Muscle of arm (tissue), 12 donors: ENCODE results near the gene PIRT. TPM values are rescaled to one million over a fixed set of nuclear protein-coding genes. Genes with fewer than 3 reads are reported as not detected.

Source experiments
- DNase-seq: peaks from one replicate; pipeline ENCODE4 v3.0.0-alpha.2; 2013
- polyA plus RNA-seq, 12 donors: library from polyadenylated mRNA; unstranded; fragments of 120-200 nt; gene quantifications; one replicate each; pipeline ENCODE4 v1.2.1, GENCODE V29; 2013; ENCODE audit not compliant: insufficient read length in 12 of 12

PIRT gene
- polyA plus RNA-seq, 12 donors = 0.04 to 0.22 (median 0.11) TPM; not detected in 4

DNA sequence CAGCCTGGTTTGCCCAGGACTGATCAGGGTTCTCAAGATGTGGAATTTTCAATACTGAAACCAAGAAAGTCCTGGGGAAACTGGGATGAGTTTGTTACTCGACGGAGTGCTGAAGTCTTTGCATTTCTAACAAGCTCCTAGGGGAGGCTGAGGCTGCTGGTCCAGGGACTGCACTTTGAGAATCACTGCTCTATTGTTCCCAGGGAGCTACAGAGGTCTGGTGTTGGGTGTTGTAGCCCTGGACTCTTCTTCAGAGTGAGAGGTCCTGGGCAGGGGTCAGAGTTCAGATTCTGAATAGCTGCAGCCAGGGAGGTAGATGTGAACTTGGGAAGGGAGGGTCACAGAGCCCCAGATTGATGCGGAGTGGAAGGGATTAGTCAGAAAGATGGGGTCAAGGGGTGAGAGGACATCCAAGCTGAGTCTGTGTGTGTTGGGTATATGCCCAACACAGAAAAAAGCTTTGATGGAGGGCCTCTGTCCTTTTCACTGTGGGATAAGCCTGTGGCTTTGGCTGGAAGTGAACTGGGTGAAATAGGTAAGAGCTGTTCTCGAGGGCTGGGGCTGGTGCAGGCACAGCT is 48.1 kb downstream of the PIRT start:
- no peak for DNase-seq

DNA sequence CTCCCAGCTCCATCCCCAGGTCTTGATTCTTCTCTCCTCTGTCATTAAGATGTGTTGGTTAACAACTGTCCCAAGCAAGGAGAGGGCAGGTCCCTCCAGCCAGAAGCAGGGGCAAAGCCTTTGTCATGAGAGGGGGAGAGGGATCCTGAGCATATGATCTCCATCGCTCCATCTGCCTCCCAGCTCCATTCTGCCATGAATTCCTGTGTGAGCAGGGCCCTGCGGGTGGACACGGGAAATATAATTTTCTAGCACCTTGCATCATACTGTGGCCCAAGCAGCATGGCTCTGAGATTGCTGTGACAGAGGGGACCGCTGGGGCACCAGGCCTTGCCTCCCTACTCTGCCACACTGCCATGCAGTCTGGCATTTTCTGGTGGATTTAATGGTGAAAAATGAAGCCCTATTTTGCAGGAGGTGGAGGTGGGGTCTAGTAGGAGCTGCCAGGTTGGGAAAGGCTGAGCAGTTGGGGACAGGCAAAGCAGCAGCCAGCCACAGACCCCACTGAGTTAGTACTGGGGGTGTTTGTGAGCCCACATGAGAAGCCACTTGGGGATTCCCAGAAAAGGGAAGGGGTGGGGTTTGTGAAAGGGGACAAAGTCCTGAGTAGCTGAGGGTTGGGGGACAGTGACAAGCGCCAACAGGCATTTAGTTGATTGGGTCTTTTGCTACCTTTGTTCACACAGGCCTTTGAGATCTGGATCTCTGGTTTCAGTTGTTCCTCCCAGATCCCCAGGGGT is 50.4 kb downstream of the PIRT start:
- DNase-seq = no peak

- no peak for DNase-seq
Measured at GRCh38 chr17:10785295-10785694, 52.6 kb downstream of the PIRT start.

GRCh38 chr17:10779609-10780008 is 58.3 kb downstream of the PIRT start:
- no peak for DNase-seq

- no peak for DNase-seq
Measured at GRCh38 chr17:10777890-10778289, 60.0 kb downstream of the PIRT start.

- no peak for DNase-seq
Measured at GRCh38 chr17:10777131-10777807, 60.6 kb downstream of the PIRT start.

DNA sequence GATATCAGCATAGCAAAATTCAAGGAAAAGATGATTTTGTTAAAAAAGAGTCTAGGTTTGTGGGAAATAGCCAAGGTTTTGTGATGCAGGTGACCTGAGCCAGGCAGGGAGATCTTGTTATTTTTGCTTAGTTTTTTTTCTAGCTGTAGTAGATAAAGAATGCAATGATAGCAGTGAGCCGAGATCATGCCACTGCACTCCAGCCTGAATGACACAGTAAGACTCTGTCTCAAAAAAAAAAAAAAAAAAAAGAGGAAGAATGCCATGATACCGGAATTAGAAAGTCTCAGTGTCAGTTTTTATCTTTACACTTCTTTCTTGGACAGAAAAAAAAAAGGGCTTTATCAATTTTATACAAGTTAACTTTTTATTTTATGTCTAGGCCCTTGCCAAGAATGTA is 61.5 kb downstream of the PIRT start:
- DNase-seq = no peak

DNA sequence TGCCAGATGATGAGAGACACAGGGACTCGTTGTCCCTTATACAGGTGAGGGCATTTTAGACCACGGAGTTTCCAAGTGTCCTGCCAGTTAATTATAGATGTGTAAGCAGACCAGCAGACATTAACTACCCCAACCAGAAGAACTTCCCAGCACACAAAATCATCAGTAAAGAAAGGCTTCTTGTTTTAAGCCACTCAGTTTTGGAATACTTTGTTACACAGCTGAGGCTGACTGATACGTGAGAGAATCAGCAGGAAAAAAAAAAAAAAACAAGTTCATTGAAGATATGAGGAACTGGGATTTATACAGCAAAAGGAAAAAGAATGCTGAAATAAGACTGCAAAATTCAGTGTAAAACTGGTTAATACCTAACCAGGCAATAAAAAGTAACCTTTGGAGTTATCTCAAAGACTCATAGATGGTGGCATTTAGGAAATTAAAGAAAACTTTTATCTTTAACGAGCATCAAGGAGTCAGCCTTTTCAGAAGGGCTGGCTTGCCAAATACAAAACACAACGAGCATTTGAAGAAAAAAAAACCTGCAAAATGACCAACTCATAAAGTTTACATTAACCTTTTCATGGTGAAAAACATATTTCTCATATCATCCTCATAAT is 62.0 kb downstream of the PIRT start:
- DNase-seq = no peak

- no peak for DNase-seq
Measured at GRCh38 chr17:10775058-10775457, 62.8 kb downstream of the PIRT start.

DNA sequence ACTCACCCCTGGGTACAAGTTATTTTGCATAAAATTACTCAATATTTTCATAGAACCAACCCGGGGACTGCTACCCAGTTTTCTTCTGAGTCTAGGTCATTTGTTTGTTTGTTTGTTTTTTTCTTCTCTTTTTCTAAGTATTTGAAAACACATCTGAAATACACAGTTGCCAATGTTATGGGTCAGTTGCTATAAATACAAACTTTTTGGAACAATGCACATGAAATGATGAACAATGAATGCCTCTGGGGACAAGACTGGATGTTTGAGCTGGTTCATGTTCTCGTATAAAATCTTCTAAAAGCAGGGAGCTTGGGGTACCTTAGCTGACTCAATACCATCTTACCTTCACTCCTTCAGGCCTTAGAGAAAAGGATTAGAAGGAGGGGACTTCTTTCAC is 64.5 kb downstream of the PIRT start:
- no peak for DNase-seq

Other genes starting within 250 kb of the PIRT start
- over 10,000 TPM in 8 of 12 donors, 1,000 to 10,000 TPM in 4; 4,109 to 17,402 (median 12,493) TPM for gene MYH3, start 180.8 kb downstream of the PIRT start, polyA plus RNA-seq
- 10 to 100 TPM in 11 of 12 donors, not detected in 1; 22.7 to 33.1 (median 26.3) TPM for gene SCO1, start 140.6 kb downstream of the PIRT start, polyA plus RNA-seq
- 10 to 100 TPM in 11 of 12 donors, not detected in 1; 14.1 to 24.5 (median 18.3) TPM for gene ADPRM, start 140.5 kb downstream of the PIRT start, polyA plus RNA-seq
- 10 to 100 TPM in 7 of 12 donors, 1 to 10 TPM in 4, not detected in 1; 5.4 to 14.0 (median 10.7) TPM for gene TMEM220, start 108.1 kb downstream of the PIRT start, polyA plus RNA-seq
- under 1 TPM in 6 of 12 donors, not detected in 6; 0.08 to 0.37 (median 0.21) TPM for gene TMEM238L, start 34.0 kb downstream of the PIRT start, polyA plus RNA-seq